Ascending aorta (tissue), 2 donors: ENCODE data around the gene INTS14. TPM values are rescaled to one million over a fixed set of nuclear protein-coding genes. Genes with fewer than 3 reads are reported as not detected.

ENCODE experiments used
- DNase-seq, 2 donors: peaks; one replicate each; pipeline ENCODE4 v3.0.0-alpha.2; 2019; ENCODE audit warnings: low spot score in 2 of 2
- H3K27ac ChIP-seq, 2 donors: fragments of 200-600 bp; sonication (generic); one replicate each; pipeline ENCODE4 v1.5.1; 2016 to 2017; ENCODE audit warnings: mild to moderate bottlenecking in 1 of 2
- H3K27me3 ChIP-seq: fragments of 200-600 bp; sonication (generic); one replicate; pipeline ENCODE4 v1.5.1; 2017
- H3K36me3 ChIP-seq, 2 donors: fragments of 200-600 bp; sonication (generic); one replicate each; pipeline ENCODE4 v1.5.1; 2016
- H3K4me1 ChIP-seq, 2 donors: fragments of 200-600 bp; sonication (generic); one replicate each; pipeline ENCODE4 v1.5.1; 2016 to 2017; ENCODE audit warnings: mild to moderate bottlenecking in 1 of 2
- H3K4me3 ChIP-seq, 2 donors: fragments of 200-600 bp; sonication (generic); one replicate each; pipeline ENCODE4 v1.5.1; 2016 to 2017; ENCODE audit warnings: mild to moderate bottlenecking in 1 of 2
- H3K9me3 ChIP-seq, 2 donors: fragments of 200-600 bp; sonication (generic); one replicate each; pipeline ENCODE4 v1.5.1; 2016
- intact Hi-C: fragments of 100-400 bp; cut with DNase I; formaldehyde crosslinking; loops from one replicate; pipeline ENCODE4 v1.15.1; 2023
- total RNA-seq: library from RNA; depleted of rRNA; stranded (reverse); fragments of >200 nt; gene quantifications from one replicate; pipeline ENCODE4 v1.1.0, GENCODE V29; 2016
- TF ChIP-seq, protein P1 (sequence below), 3 experiments: fragments of 200-600 bp in 2 of 3; fragments of 450-650 bp in 1 of 3; sonication (generic) in 2 of 3; IDR thresholded peaks; one replicate each; pipeline ENCODE4 v1.5.1; 2016 to 2019; ENCODE audit warnings: antibody characterized with exemption in 3 of 3, mild to moderate bottlenecking in 1 of 3, moderate library complexity in 1 of 3

Gene INTS14
- 14.5 TPM for total RNA-seq

DNA sequence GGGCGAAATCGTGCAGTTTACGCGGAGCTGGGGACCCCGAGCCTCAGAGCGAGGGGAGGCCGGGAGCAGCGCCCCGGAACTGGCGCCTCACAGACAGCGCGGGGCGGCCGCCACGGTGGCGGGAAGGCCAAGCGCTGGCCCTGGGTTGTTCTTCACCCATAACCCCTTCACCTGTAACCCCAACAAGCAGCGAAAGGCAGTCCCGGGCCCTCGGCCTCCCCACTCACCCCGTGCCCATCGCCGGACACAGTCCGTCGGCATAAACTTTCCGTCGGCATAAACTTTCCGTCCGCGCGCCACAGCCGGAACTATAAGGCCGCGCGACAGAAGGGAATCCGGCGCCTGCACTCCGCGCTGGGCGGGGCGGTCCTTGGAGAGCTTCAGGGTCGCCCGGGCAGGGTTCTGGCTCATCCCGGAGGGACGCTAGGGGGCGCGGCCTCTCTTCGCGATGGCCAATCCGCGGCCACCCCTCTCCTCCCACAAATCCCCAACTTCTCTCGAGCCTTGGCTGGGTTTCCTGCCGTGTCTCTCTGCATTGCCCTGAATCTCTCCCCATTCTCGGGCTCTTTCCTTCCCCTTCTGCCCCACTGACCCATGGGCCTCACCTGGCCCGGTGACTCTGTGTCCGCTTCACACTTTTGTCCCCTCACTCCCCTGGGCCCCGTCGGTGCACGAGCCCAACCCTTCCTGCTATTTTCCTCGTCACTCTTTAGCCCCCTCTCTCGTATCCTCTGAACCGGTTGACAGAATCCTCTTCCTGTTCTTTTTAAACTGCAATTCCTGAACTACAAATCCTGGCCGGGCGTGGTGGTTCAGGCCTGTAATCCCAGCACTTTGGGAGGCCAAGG is at the start of gene INTS14:
TSS of gene INTS14 (minus strand) at position 261 of the 848 bp plus-strand sequence. CDS start 3,751 bp downstream, outside the sequence.
- Histone ChIP-seq H3K9me3 (no peaks in the 10 kb centered on the region), H3K27me3 (no peaks in the 10 kb centered on the region), H3K27ac (peak within 1 kb of the TSS; percentile 89 to 97), H3K4me1 (peaks cover 10 to 19% of the 10 kb centered on the region in 2 donors), H3K36me3 (no peaks in the 10 kb centered on the region), H3K4me3 (peak within 1 kb of the TSS; percentile 96 to 100)
- TF ChIP-seq, protein P1, sequence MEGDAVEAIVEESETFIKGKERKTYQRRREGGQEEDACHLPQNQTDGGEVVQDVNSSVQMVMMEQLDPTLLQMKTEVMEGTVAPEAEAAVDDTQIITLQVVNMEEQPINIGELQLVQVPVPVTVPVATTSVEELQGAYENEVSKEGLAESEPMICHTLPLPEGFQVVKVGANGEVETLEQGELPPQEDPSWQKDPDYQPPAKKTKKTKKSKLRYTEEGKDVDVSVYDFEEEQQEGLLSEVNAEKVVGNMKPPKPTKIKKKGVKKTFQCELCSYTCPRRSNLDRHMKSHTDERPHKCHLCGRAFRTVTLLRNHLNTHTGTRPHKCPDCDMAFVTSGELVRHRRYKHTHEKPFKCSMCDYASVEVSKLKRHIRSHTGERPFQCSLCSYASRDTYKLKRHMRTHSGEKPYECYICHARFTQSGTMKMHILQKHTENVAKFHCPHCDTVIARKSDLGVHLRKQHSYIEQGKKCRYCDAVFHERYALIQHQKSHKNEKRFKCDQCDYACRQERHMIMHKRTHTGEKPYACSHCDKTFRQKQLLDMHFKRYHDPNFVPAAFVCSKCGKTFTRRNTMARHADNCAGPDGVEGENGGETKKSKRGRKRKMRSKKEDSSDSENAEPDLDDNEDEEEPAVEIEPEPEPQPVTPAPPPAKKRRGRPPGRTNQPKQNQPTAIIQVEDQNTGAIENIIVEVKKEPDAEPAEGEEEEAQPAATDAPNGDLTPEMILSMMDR (IDR thresholded peaks at IDR 0.05) = peak in 2 of 3 experiments; percentile 48 to 57
- DNase-seq = peak; percentile 82 to 98
- intact Hi-C loops = loop anchor here (1.0 to 10.0 kb wide), 6 partner anchors 79 to 884 kb away; partner anchors contain the start of genes DENND4A, DPP8, HACD3 and PARP16

- H3K27me3 ChIP-seq = no peaks in the 10 kb centered on the region
- H3K9me3 ChIP-seq = no peaks in the 10 kb centered on the region
- TF ChIP-seq, protein P1 (IDR thresholded peaks at IDR 0.05) = no peak
- peaks cover 5 to 42% of the 10 kb centered on the region in 2 donors for H3K36me3 ChIP-seq
- DNase-seq = no peak
- no peaks in the 10 kb centered on the region for H3K4me1 ChIP-seq
- H3K4me3 ChIP-seq = no peak overlapping the region
- H3K27ac ChIP-seq = no peak overlapping the region
- intact Hi-C loops = no loop called here
These were observed 48.6 kb upstream of the INTS14 start for GRCh38 chr15:65659502-65660052.

DNA sequence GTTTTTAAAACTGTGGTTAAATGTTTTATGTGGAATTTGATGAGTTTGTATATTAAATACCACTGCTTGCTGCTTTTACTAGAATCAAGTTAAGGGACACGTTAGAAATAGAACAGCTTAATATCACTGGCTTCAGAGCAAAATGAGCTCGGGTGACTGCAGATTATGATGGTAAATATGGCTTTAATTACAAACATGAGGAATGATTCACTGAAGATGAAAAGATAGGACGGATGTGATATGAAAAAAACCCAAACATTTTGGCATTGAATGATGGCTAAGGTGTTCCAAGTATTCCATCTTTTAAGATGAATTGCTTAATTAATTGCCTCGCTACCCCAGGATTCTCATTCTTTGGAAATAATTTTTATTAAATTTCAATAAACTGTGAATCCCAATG is 44.5 kb upstream of the INTS14 start:
- Histone ChIP-seq H3K36me3 (peaks cover 6 to 29% of the 10 kb centered on the region in 2 donors), H3K27ac (no peak overlapping the region), H3K27me3 (no peaks in the 10 kb centered on the region), H3K4me3 (no peak overlapping the region), H3K9me3 (no peaks in the 10 kb centered on the region), H3K4me1 (no peaks in the 10 kb centered on the region)
- TF ChIP-seq, protein P1 (IDR thresholded peaks at IDR 0.05) = no peak
- DNase-seq = no peak
- intact Hi-C loops = no loop called here

GRCh38 chr15:65655026-65655425 is 44.1 kb upstream of the INTS14 start:
- DNase-seq = no peak
- TF ChIP-seq, protein P1 (IDR thresholded peaks at IDR 0.05) = no peak
- H3K36me3 ChIP-seq = peaks cover 3 to 25% of the 10 kb centered on the region in 2 donors

GRCh38 chr15:65653801-65654521 is 43.0 kb upstream of the INTS14 start:
- no peak for DNase-seq
- Histone ChIP-seq H3K9me3 (no peaks in the 10 kb centered on the region), H3K4me1 (no peaks in the 10 kb centered on the region), H3K27ac (no peak overlapping the region), H3K4me3 (no peak overlapping the region), H3K27me3 (no peaks in the 10 kb centered on the region), H3K36me3 (peaks cover 3 to 20% of the 10 kb centered on the region in 2 donors)
- TF ChIP-seq, protein P1 (IDR thresholded peaks at IDR 0.05) = no peak
- intact Hi-C loops = no loop called here

More at GRCh38 chr15:65655026-65655425, 44.1 kb upstream of the INTS14 start:
- no peaks in the 10 kb centered on the region for H3K4me1 ChIP-seq
- H3K4me3 ChIP-seq = no peak overlapping the region
- no peaks in the 10 kb centered on the region for H3K27me3 ChIP-seq
- no peaks in the 10 kb centered on the region for H3K9me3 ChIP-seq
- H3K27ac ChIP-seq = no peak overlapping the region
- intact Hi-C loops = no loop called here
